ENCODE results near the gene CMYA5.

CMYA5 gene

GRCh38 chr5:79787448-79787847 lies 97.8 kb downstream of the CMYA5 start:
- in situ Hi-C loops (cut with MboI; ENCODE audit: low sequenced_read_pairs, unreplicated experiment) = no loop called here
- DNase-seq (ENCODE audit: low spot score) = no peak
- TF ChIP-seq CTCF (IDR thresholded peaks at IDR 0.05; ENCODE audit: borderline replicate concordance, control extremely low read depth, extremely low read depth, insufficient read depth, missing control alignments) = no peak

DNA sequence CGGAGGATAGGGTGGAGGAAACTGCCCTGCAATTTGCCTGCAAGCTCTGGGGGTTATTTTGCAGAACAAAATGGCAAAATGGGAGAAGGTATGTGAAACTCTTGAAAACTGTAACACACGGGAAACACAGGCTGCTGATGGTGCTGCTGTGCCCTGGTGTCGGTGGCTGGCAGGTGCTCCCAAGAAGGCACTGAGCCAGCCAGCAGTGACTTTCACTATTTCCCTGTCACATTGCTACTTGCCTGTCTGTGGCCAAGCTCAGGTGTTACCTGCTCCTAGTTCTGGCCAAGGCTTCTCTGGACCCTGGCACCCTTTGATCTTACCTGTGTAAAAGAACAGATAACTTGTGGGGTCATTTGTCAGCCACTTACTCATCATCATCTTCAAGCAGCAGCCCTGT lies 102.2 kb downstream of the CMYA5 start:
- in situ Hi-C loops (cut with MboI; ENCODE audit: low sequenced_read_pairs, unreplicated experiment) = no loop called here
- TF ChIP-seq CTCF (IDR thresholded peaks at IDR 0.05; ENCODE audit: borderline replicate concordance, control extremely low read depth, extremely low read depth, insufficient read depth, missing control alignments) = no peak
- no peak for DNase-seq (ENCODE audit: low spot score)

DNA sequence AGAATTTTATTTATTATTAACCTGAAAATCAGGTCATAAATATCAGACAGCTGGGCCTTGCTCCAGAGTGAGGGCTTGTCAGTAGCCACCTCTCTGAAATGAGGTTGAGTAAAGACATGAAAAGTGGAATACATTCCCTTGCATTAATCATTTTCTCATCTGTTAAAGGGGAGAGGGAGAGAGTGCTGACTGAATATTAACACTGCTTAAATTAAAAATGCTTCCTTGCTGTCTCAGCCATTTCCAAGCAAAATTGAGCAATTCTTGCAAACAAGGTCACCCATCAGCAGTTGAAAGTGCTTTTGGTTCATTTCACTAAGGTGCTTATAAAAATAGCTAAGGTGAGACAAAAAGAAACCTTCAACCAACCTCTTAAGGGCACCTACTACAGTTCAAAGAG lies 102.8 kb downstream of the CMYA5 start:
- no peak for TF ChIP-seq CTCF (IDR thresholded peaks at IDR 0.05; ENCODE audit: borderline replicate concordance, control extremely low read depth, extremely low read depth, insufficient read depth, missing control alignments)

DNA sequence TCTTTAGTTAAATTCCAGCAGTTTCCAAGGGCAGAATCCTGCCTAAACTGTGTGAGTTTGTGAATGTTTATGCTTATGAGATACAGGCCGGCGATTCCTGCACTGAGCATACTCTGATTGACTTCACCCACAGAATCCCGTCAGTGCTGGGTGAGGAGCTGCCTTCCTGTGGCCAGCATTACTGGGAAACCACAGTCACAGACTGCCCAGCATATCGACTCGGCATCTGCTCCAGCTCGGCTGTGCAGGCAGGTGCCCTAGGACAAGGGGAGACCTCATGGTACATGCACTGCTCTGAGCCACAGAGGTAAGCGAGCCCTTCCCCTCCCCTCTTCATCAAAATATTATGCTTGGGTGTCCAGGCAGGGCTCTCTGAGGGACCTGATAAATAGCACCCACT lies 103.7 kb downstream of the CMYA5 start:
- TF ChIP-seq CTCF (IDR thresholded peaks at IDR 0.05; ENCODE audit: borderline replicate concordance, control extremely low read depth, extremely low read depth, insufficient read depth, missing control alignments) = no peak
- in situ Hi-C loops (cut with MboI; ENCODE audit: low sequenced_read_pairs, unreplicated experiment) = no loop called here
- no peak for DNase-seq (ENCODE audit: low spot score)

More for the DNA sequence above, 102.8 kb downstream of the CMYA5 start:
- in situ Hi-C loops (cut with MboI; ENCODE audit: low sequenced_read_pairs, unreplicated experiment) = no loop called here
- no peak for DNase-seq (ENCODE audit: low spot score)

DNA sequence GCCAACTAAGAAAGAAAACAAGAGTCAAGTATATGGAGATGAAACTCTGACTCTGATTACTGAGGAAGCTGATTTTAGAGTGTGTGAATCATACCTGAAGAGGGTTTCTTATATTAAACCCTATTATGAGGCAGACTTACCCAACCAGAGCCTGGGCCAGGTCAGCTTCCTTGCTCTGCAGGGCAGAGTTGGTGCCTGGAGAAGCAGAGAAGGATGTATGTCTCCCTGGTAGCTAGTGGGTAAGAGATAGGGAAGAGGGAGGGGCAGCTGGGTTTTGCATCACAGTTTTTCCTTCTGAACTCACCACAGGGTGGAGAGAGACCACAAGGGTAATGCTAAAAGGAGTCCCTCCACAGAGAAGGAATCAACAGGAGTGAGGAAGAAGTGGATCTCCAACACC lies 104.1 kb downstream of the CMYA5 start:
- in situ Hi-C loops (cut with MboI; ENCODE audit: low sequenced_read_pairs, unreplicated experiment) = no loop called here
- DNase-seq (ENCODE audit: low spot score) = no peak
- no peak for TF ChIP-seq CTCF (IDR thresholded peaks at IDR 0.05; ENCODE audit: borderline replicate concordance, control extremely low read depth, extremely low read depth, insufficient read depth, missing control alignments)

DNA sequence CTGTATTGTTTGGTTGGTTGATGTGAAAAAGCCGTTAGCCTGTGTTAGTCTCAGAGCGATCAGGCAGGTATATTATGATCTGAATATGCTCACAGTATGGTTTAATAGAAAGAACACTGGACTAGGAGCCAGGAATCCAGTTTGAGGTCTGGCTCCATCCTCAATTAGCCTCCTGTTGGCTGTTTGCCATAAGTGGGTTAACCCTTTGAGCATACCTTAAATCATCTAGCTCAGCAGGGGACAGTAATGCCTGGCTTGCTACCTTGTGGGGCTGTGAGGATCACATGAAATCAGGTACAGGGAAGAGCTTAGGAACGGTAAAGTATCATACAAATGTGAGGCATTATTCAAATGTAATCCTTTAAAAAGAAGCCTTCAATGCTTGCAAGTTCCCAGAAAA lies 104.7 kb downstream of the CMYA5 start:
- no peak for TF ChIP-seq CTCF (IDR thresholded peaks at IDR 0.05; ENCODE audit: borderline replicate concordance, control extremely low read depth, extremely low read depth, insufficient read depth, missing control alignments)
- DNase-seq (ENCODE audit: low spot score) = no peak
- in situ Hi-C loops (cut with MboI; ENCODE audit: low sequenced_read_pairs, unreplicated experiment) = no loop called here
